Fibroblast of the aortic adventitia (primary cell): ENCODE measurements around the gene IZUMO4. TPM values are rescaled to one million over a fixed set of nuclear protein-coding genes. Genes with fewer than 3 reads are reported as not detected.

Source experiments
- DNase-seq: peaks from one replicate; pipeline ENCODE4 v3.0.0-alpha.2; 2010; ENCODE audit warnings: low read depth
- H3K4me3 ChIP-seq: 2 replicates; pipeline ENCODE4 v1.5.1; 2011; ENCODE audit warnings: low read depth, mild to moderate bottlenecking, control low read depth, low read length, moderate library complexity
- CTCF ChIP-seq: IDR thresholded peaks from 2 replicates; pipeline ENCODE4 v1.5.1; 2011; ENCODE audit warnings: mild to moderate bottlenecking, low read length, control low read depth, inconsistent platforms; ENCODE audit not compliant: insufficient read depth
- total RNA-seq: library from RNA; depleted of rRNA; stranded (reverse); fragments of >200 nt; gene quantifications from 2 replicates; pipeline ENCODE4 v1.2.3, GENCODE V29; 2012; ENCODE audit warnings: low replicate concordance

IZUMO4 gene
- total RNA-seq, 1 donor, result 1.4 TPM

GRCh38 chr19:2077398-2077797, 19.3 kb upstream of the IZUMO4 start:
- no peak for TF ChIP-seq CTCF
- DNase-seq, result no peak

GRCh38 chr19:2077833-2078619, 18.7 kb upstream of the IZUMO4 start:
- H3K4me3 ChIP-seq, result no peak overlapping the region
- TF ChIP-seq CTCF, result no peak
- DNase-seq, result no peak

More at GRCh38 chr19:2077398-2077797, 19.3 kb upstream of the IZUMO4 start:
- no peak overlapping the region for H3K4me3 ChIP-seq

GRCh38 chr19:2079076-2079864, 17.4 kb upstream of the IZUMO4 start:
- no peak for DNase-seq
- TF ChIP-seq CTCF, result no peak

GRCh38 chr19:2079865-2080301, 16.8 kb upstream of the IZUMO4 start:
- H3K4me3 ChIP-seq, result no peak overlapping the region
- no peak for TF ChIP-seq CTCF
- no peak for DNase-seq

More at GRCh38 chr19:2079076-2079864, 17.4 kb upstream of the IZUMO4 start:
- no peak overlapping the region for H3K4me3 ChIP-seq

GRCh38 chr19:2080336-2080988, 16.3 kb upstream of the IZUMO4 start:
- TF ChIP-seq CTCF, result no peak
- no peak for DNase-seq
- H3K4me3 ChIP-seq, result no peak overlapping the region

GRCh38 chr19:2081873-2082810, 14.6 kb upstream of the IZUMO4 start:
- no peak for TF ChIP-seq CTCF
- no peak for DNase-seq
- no peak overlapping the region for H3K4me3 ChIP-seq
